Measurements from ENCODE around the gene RHPN2.
"Not testable (repeated sequence)": the region's sequence is repeated elsewhere in the genome, so short reads cannot be mapped to it uniquely, and the experiment has no call there.

RHPN2 gene

DNA sequence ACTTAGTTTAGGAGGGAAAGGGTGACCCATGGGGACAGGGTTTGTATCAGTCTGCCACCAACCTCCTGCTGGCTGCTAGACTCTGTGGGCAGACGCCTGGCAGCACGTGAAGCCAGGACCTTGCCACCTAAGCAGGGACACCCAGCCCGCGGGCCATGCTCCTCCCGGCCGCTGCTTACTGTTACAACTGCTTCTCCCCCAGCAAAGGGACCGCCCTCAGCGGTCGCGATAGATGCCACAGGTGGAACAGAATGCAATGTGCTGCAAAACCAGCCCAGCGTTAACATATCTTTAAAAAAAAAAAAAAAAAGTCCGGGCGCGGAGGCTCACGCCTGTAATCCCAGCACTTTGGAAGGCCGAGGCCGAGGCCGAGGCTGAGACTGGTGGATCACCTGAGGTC lies 1.9 kb upstream of the RHPN2 start:
- DNase-seq (ENCODE audit: low read depth in 2 of 2) = no peak

- DNase-seq (ENCODE audit: low read depth in 2 of 2) = peak in 1 of 2 donors; percentile 23
Observed at GRCh38 chr19:33064458-33064791, 263 bp downstream of the RHPN2 start.

DNA sequence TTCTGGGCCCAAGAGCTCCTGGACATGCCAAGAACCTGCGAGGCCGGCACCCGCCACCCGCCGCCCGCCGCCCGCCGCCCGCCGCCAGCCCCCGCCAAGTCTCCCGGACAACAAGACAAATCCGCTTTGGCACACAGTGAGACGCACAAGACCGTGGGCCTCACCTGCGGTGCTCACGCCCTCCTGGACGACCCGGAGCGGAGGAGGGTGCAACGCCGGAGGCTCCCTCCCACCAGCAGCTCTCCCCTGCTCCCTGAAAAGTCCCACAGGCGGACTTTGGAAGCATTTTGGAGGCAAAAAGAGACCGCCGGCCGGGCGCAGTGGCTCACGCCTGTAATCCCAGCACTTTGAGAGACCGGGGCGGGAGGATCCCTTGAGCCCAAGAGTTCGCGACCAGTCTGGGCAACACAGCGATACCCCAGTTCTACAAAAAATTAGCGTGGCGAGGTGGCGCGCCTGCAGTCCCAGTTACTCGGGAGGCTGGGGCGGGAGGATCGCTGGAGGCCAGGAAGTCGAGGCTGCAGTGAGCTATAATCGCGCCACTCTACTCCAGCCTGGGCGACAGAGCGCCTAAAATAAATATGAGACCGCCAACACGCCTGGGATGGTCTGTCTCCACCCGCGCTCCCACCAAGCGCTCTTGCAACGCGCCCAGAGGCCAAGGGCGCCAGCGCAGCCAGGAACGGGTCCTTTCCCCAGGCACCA lies 783 bp downstream of the RHPN2 start:
- DNase-seq (ENCODE audit: low read depth in 2 of 2) = no peak

- DNase-seq (ENCODE audit: low read depth in 2 of 2) = no peak
Observed at GRCh38 chr19:33063356-33063752, 1.3 kb downstream of the RHPN2 start.

GRCh38 chr19:33062902-33063301 lies 1.8 kb downstream of the RHPN2 start:
- DNase-seq (ENCODE audit: low read depth in 2 of 2) = no peak

- DNase-seq (ENCODE audit: low read depth in 2 of 2) = no peak
Observed at GRCh38 chr19:33060586-33060985, 4.1 kb downstream of the RHPN2 start.

- no peak for DNase-seq (ENCODE audit: low read depth in 2 of 2)
Observed at GRCh38 chr19:33055718-33056117, 9.0 kb downstream of the RHPN2 start.

- DNase-seq (ENCODE audit: low read depth in 2 of 2) = no peak
Observed at GRCh38 chr19:33054623-33055022, 10.1 kb downstream of the RHPN2 start.

DNA sequence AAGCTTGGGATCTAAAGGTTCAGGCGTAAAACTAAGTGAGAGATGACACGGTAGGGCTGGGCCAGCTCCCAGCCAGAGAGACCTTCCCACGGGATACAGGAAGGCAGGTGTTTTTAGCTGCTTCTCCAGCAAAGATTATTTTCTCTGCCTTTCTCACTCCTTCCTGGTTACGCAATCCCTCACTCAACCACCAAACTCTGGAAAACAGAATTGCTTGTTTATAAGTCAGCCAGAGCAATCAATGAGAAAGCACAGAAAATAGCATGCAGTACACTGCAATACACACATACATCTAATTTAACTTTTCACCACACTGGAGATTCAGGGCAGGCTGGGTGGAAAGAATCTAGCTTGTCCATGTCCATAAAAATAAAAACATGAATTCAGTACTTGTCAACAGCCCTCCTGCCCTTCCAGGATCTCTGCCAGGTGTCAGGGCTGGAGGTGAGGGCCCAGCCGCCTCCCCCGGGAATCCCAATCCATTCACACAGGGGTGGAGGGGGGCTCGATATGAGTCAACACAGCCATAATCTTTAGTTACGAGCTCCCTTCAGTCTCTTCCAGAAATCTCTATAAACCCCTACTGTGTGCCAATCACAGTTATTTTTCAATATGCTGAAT lies 12.2 kb downstream of the RHPN2 start:
- no peak for DNase-seq (ENCODE audit: low read depth in 2 of 2)

GRCh38 chr19:33050110-33050509 lies 14.6 kb downstream of the RHPN2 start:
- no peak for DNase-seq (ENCODE audit: low read depth in 2 of 2)

DNA sequence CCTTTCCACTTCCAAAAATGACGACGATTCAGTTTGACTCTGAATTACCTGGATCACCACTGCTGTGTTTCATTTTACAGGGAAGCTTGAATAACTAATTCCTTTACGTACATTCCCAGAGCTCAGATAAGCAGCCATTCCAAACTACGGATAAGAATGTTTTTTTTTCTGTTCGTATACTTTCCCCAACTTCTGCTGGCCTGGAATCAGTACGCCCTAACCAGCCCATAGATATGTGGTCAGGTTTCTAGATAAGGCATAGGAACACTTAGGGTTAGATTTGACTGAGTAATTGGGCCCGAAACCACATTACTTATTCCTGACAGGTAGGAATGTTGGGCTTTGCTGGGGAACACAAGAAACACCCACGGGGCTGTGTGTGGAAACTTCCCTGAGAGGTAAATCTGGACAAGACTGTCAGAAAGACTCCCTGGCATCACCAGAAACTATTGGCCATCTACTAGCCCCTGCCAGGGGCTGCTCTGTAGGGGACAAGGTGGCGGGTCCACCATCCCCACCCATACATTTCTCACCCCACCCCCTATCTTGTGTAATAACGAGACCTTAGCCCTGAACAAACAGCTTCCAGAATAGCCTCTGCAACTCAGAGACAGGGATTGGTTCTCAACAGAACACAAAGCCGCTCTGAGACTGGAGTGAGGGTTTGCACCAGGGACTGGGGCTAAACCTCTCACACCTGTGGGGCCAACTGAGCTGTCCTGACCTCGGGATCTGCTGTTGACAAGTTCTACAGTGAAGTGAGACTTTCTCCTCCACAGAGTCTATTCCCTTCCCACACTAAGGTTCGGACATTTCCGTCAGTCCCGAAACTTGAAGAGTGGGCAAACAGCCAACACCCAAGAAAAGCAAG lies 15.6 kb downstream of the RHPN2 start:
- DNase-seq (ENCODE audit: low read depth in 2 of 2) = no peak

DNA sequence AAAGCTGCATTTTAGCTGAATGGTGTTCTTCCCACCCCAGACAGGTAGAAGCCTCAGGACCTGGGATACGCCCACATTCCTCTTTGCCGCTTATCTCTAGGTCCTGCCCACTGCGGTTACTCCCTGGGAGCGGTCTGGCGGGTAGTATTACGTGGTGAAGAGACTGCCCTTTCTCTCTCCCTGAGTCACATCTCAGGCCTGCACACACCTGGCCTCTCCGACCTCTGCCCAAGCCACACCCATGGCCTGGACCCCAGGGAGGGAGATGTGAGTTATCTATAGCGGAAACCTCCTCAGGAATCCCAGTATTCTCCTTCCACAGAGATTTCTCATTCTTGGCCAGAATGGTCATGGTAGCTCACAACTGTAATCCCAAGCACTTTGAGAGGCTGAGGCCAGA lies 17.3 kb downstream of the RHPN2 start:
- DNase-seq (ENCODE audit: low read depth in 2 of 2) = no peak

DNA sequence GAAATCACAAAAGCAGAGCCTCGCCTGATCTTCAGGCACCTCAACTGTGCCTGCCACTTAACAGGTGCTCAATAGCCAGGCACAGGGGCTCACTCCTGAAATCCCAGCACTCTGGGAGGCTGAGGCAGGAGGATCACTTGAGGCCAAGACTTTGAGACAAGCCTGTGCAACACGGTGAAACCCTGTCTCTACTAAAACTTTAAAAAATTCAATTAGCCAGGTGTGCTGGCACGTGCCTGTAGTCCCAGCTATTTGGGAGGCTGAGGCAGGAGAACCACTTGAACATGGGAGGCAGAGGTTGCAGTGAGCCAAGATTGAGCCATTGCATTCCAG lies 22.9 kb downstream of the RHPN2 start:
- DNase-seq (ENCODE audit: low read depth in 2 of 2) = not testable (repeated sequence)

DNA sequence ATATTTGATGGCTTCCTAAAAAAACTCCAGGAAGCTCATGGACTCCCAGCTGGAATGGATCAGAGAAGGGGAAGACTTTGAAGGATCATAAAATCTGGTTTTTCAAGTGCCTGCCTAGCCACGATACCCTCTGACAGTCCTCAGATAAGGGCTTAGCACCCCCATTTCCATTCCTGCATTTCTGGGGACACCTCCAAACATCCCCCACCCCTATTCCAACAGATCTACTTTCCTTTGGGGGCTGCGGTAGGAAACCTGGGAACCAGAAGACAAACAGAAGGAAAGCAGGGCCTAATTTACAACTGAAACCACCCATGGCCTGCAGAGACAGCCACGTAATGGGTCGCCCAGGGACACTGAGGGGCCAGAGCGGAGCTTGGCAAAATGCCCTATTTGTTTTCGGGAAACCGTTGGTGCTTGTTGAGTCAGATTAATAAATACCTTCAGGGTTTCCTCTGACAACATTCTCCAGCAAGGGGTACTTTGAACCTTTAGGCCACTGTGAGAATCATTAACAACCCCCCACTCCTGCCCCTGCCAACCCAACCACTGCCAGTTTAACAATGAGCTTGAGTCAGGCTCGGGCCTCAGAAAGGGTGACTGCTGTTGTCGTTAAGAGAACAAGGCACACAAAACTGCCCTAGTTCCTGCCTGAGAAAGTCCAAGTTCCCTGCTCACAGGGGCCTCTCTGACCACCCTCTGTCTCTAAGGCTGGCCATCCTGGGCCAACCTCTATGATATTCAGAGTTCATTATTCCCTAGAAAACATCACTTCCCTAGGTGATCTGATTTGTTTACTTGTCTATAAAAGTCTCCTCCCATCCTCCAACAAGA lies 23.5 kb downstream of the RHPN2 start:
- DNase-seq (ENCODE audit: low read depth in 2 of 2) = no peak

DNA sequence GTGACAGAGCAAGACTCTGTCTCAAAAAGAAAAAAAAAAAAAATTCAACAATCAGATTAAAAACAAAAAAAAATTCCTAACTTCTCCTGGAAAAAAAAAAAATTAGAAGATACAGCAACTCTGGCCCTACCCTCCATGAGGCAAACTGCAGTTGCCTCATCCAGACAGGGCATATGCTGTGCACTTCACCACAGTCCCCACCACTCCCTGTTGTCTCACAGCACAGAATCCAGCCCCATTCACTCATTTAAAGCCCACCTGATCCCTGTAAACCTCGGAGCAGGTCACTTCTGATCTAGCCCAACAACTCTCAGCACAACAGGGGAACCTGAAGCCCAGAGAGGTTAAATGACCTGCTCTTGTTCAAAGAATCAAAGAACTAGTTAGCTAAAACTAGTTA lies 24.9 kb downstream of the RHPN2 start:
- DNase-seq (ENCODE audit: low read depth in 2 of 2) = no peak

GRCh38 chr19:33039108-33039599 lies 25.5 kb downstream of the RHPN2 start:
- DNase-seq (ENCODE audit: low read depth in 2 of 2) = no peak

DNA sequence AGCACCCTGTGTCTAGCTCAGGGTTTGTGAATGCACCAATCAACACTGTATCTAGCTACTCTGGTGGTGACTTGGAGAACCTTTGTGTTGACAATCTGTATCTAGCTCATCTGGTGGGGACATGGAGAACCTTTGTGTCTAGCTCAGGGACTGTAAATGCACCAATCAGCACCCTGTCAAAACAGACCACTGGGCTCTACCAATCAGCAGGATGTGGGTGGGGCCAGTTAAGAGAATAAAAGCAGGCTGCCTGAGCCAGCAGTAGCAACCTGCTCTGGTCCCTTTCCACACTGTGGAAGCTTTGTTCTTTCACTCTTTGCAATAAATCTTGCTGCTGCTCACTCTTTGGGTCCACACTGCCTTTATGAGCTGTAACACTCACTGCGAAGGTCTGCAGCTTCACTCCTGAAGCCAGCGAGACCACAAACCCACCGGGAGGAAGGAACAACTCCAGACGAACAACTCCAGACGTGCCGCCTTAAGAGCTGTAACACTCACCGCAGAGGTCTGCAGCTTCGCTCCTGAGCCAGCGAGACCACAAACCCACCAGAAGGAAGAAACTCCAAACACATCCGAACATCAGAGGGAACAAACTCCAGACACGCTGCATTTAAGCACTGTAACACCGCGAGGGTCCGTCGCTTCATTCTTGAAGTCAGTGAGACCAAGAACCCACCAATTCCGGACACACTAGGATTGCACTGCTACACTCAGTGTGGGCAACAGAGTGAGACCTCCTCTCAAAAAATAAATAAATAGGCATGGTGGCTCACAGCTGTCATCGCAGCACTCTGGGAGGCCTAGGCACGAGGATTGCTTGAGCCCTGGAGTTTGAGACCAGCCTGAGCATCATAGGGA lies 27.3 kb downstream of the RHPN2 start:
- peak in 1 of 2 donors; percentile 4 for DNase-seq (ENCODE audit: low read depth in 2 of 2)

GRCh38 chr19:33036370-33037167 lies 28.1 kb downstream of the RHPN2 start:
- not testable (repeated sequence) for DNase-seq (ENCODE audit: low read depth in 2 of 2)

DNA sequence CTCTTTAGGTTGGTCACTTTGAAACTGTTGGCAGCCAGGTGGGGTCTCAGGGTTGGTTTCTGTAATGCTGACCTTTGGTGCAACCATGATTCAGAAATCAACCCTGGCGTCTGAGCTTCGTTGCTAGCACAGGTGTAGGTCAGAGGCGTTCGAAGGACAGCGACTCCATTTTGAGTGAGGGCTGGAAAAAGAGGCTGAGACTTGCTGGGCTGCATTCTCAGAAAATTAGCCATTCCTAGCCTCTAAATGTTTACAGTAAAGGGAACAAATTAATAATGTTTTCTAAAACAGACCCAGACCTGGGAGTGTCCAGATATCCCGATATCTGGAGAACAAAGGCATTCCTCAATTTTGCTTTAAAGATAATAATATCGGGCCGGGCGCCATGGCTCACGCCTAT lies 29.2 kb downstream of the RHPN2 start:
- no peak for DNase-seq (ENCODE audit: low read depth in 2 of 2)

DNA sequence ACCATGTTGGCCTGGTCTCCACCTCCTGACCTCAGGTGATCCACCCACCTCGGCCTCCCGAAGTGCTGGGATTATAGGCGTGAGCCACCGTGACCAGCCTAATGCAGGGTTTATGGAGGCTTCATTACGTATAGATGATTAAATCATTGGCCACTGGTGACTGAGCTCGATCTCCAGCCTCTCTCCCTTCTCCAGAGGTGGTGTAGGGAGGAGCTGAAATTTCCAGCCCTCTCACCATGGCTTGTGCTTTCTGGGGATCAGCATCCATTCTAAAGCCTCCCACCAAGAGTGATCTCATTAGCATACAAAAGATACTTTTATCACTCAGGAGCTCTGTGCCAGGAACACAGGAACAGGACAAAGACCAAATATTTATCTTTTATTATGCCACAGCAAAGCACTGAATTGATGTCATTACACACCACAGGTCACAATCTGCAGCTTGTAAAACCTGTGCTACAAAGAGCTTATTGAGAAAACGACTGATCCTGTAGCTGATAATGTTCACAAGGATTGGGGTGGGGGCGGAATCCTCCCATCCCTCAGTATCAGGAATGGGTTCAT lies 32.4 kb downstream of the RHPN2 start:
- no peak for DNase-seq (ENCODE audit: low read depth in 2 of 2)
